Measurements from ENCODE around the gene TMEM255A.

Gene TMEM255A

DNA sequence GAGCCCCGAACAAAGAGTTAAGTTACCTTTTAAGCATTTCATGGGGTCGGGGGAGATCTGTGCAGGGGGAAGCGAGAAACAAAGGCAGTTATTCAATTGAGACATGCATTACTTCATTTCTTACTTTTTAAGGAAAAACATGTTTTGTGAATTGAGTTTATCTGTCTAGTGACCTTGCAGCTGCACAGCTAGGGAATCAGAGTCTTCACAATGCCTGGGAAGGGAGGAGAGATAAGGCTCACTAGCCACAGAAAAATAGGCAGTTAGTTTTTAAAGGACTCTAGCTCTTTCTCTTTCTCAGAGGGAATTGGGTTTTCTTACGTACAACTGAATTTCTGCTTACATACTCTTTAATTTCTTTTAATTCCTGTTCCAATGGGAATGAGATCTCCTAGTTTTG, 86.9 kb downstream of the TMEM255A start:
- in situ Hi-C loops (cut with MboI; ENCODE audit: low sequenced_read_pairs, unreplicated experiment): no loop called here
- TF ChIP-seq, protein P1, sequence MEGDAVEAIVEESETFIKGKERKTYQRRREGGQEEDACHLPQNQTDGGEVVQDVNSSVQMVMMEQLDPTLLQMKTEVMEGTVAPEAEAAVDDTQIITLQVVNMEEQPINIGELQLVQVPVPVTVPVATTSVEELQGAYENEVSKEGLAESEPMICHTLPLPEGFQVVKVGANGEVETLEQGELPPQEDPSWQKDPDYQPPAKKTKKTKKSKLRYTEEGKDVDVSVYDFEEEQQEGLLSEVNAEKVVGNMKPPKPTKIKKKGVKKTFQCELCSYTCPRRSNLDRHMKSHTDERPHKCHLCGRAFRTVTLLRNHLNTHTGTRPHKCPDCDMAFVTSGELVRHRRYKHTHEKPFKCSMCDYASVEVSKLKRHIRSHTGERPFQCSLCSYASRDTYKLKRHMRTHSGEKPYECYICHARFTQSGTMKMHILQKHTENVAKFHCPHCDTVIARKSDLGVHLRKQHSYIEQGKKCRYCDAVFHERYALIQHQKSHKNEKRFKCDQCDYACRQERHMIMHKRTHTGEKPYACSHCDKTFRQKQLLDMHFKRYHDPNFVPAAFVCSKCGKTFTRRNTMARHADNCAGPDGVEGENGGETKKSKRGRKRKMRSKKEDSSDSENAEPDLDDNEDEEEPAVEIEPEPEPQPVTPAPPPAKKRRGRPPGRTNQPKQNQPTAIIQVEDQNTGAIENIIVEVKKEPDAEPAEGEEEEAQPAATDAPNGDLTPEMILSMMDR (IDR thresholded peaks at IDR 0.05; ENCODE audit: borderline replicate concordance, control extremely low read depth, extremely low read depth, insufficient read depth, missing control alignments): no peak
- DNase-seq (ENCODE audit: low spot score): no peak

DNA sequence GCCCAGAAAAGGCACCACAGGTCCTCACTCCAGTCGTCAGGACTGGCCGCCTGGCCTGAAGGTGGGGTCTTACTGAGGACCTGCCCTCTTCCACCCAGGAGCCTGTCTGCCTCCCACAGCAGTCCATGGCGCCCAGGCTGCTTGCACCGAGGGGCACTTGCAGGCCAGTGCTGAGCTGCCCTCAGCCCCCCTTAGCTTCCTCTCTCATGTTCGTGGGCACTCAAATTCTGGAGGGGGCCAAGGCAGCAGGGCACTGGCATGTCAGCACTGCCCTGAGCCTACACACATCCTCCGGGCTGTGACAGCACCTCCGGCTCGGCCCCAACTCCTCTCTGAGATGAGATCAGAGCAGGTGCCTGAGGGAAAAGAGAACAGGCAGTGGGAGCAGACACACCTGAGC, 87.9 kb downstream of the TMEM255A start:
- DNase-seq (ENCODE audit: low spot score): no peak
- TF ChIP-seq, protein P1 (IDR thresholded peaks at IDR 0.05; ENCODE audit: borderline replicate concordance, control extremely low read depth, extremely low read depth, insufficient read depth, missing control alignments): no peak
- in situ Hi-C loops (cut with MboI; ENCODE audit: low sequenced_read_pairs, unreplicated experiment): no loop called here

- in situ Hi-C loops (cut with MboI; ENCODE audit: low sequenced_read_pairs, unreplicated experiment): no loop called here
- TF ChIP-seq, protein P1 (IDR thresholded peaks at IDR 0.05; ENCODE audit: borderline replicate concordance, control extremely low read depth, extremely low read depth, insufficient read depth, missing control alignments): peak; percentile 67
- DNase-seq (ENCODE audit: low spot score): peak; percentile 60
Observed at GRCh38 chrX:120213438-120214265, 97.6 kb downstream of the TMEM255A start.

Measured in GM13976 (cell line).